ENCODE results near the gene GAD1.

The GAD1 gene

DNA sequence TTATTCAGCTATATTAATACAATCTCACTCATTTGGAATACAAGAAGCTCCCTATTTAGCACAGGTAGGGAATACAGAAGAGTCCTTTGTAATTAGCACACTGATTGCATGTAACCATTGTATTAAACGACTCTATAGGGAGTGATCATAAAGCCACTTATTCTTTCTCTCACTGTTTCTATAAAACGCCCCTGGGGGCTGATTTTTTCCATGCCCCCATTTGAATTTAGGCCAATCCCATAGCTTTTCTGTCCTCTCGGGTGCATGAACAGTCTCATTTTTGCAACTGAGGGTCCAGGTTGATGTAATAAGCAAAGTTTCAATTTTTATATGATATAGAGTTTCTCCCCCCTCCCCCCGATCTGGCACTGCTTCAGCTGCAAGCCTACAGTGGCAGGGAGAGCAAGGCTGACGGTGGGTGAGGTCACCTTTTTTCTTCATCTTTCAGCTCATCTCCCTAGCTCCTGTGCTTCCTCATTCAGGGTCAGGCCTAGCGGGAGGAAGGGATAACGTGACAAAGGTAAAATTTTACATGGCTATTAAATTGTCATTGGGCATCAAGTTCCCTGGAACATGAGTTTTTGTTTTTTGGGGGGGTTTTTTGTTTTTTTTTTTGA, 45.7 kb downstream of the GAD1 start:
- Histone ChIP-seq H4K91ac (ENCODE audit: low read length) (no peak overlapping the region), H2BK15ac (ENCODE audit: low read depth, poor library complexity, severe bottlenecking) (no peak overlapping the region), H3K27ac (ENCODE audit: low read length, poor library complexity, severe bottlenecking) (no peak overlapping the region), H2BK12ac (ENCODE audit: low read length in 2 of 2) (no peak overlapping the region), H3K79me1 (replicated peaks; ENCODE audit: low read length, poor library complexity, severe bottlenecking) (no peaks in the 10 kb centered on the region), H3K4me1 (ENCODE audit: control insufficient read depth, insufficient read depth, low read depth, low read length) (no peaks in the 10 kb centered on the region), H3K36me3 (ENCODE audit: control insufficient read depth in 1 of 2, insufficient read depth in 2 of 2, low read depth in 1 of 2, low read length in 2 of 2) (no peaks in the 10 kb centered on the region), H2BK5ac (ENCODE audit: low read depth, low read length, poor library complexity, severe bottlenecking) (no peak overlapping the region), H2AFZ (ENCODE audit: low read depth, low read length) (no peak overlapping the region), H3K9ac (ENCODE audit: low read length) (no peak overlapping the region), H3K18ac (ENCODE audit: low read depth in 1 of 2, low read length in 2 of 2) (no peak overlapping the region), H3K27me3 (ENCODE audit: control insufficient read depth in 1 of 2, insufficient read depth in 1 of 2, low read length in 2 of 2) (no peaks in the 10 kb centered on the region), H3K4me3 (ENCODE audit: insufficient read depth in 1 of 2, low read depth in 1 of 2, low read length in 2 of 2) (no peak overlapping the region), H3K4ac (ENCODE audit: low read depth in 1 of 2, low read length in 2 of 2) (no peak overlapping the region), H3K9me3 (ENCODE audit: control insufficient read depth, low read length) (no peaks in the 10 kb centered on the region), H3K4me2 (ENCODE audit: low read length, poor library complexity, severe bottlenecking) (no peak overlapping the region), H2AK5ac (ENCODE audit: low read length, severe bottlenecking) (no peak overlapping the region), H3K14ac (ENCODE audit: low read length in 2 of 2) (no peak overlapping the region), H4K8ac (ENCODE audit: low read length) (no peak overlapping the region), H3K23ac (ENCODE audit: low read length in 2 of 2) (no peak overlapping the region), H2BK120ac (ENCODE audit: low read depth, low read length) (no peak overlapping the region)
- 89% methylated on average over 7 of the region's 7 CpGs for WGBS
- no peak for DNase-seq

DNA sequence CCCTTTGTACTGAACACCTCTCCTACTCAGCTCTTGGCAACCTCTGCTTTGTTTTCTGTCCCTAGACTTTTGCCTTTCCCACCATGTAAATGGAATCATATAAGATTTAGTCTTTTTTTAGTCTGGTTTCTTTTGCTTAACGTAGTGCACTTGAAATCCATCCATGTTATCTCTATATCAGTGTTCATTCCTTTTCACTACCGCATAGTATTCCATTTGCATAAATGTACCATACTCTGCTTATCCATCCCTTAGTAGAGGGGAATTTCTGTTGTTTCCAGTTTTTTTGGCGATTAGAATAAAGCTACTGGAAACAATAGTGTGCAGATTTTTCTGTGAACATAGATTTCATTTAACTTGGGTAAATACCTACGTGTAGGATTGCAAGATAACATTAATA, 46.4 kb downstream of the GAD1 start:
- Histone ChIP-seq H3K27me3 (ENCODE audit: control insufficient read depth in 1 of 2, insufficient read depth in 1 of 2, low read length in 2 of 2) (no peaks in the 10 kb centered on the region), H2AK5ac (ENCODE audit: low read length, severe bottlenecking) (no peak overlapping the region), H2BK15ac (ENCODE audit: low read depth, poor library complexity, severe bottlenecking) (no peak overlapping the region), H3K9me3 (ENCODE audit: control insufficient read depth, low read length) (no peaks in the 10 kb centered on the region), H3K4ac (ENCODE audit: low read depth in 1 of 2, low read length in 2 of 2) (no peak overlapping the region), H3K23ac (ENCODE audit: low read length in 2 of 2) (no peak overlapping the region), H3K14ac (ENCODE audit: low read length in 2 of 2) (no peak overlapping the region), H2BK5ac (ENCODE audit: low read depth, low read length, poor library complexity, severe bottlenecking) (no peak overlapping the region), H3K4me3 (ENCODE audit: insufficient read depth in 1 of 2, low read depth in 1 of 2, low read length in 2 of 2) (no peak overlapping the region), H2BK12ac (ENCODE audit: low read length in 2 of 2) (no peak overlapping the region), H2BK120ac (ENCODE audit: low read depth, low read length) (no peak overlapping the region), H3K36me3 (ENCODE audit: control insufficient read depth in 1 of 2, insufficient read depth in 2 of 2, low read depth in 1 of 2, low read length in 2 of 2) (no peaks in the 10 kb centered on the region), H4K91ac (ENCODE audit: low read length) (no peak overlapping the region), H3K4me2 (ENCODE audit: low read length, poor library complexity, severe bottlenecking) (no peak overlapping the region), H2AFZ (ENCODE audit: low read depth, low read length) (no peak overlapping the region), H3K18ac (ENCODE audit: low read depth in 1 of 2, low read length in 2 of 2) (no peak overlapping the region), H3K27ac (ENCODE audit: low read length, poor library complexity, severe bottlenecking) (no peak overlapping the region), H4K8ac (ENCODE audit: low read length) (no peak overlapping the region), H3K4me1 (ENCODE audit: control insufficient read depth, insufficient read depth, low read depth, low read length) (no peaks in the 10 kb centered on the region), H3K9ac (ENCODE audit: low read length) (no peak overlapping the region), H3K79me1 (replicated peaks; ENCODE audit: low read length, poor library complexity, severe bottlenecking) (no peaks in the 10 kb centered on the region)
- no CpG with 5 or more reads among the region's 4 CpGs for WGBS
- DNase-seq, result no peak

DNA sequence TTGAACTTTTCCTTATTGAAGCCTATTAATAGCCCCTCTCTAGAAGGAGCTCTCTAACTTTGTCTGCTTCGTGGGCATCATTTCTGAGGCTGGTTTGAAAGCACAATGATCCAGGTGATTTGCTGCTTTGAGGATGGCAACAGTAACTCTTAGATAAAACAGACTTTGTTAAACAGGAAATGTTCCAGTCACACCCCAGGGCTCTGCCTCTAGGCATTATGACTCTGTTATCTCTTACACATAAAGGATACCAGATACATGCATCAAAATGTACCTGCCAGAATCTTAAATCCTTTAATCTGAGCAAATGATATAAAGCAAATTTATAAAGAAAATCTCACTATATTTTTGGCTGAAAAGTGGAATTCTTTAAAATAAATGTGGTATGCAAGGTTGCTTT, 52.3 kb downstream of the GAD1 start:
- DNase-seq, result no peak
- 71% methylated on average over 1 of the region's 1 CpG for WGBS
- Histone ChIP-seq H3K27me3 (ENCODE audit: control insufficient read depth in 1 of 2, insufficient read depth in 1 of 2, low read length in 2 of 2) (no peaks in the 10 kb centered on the region), H2AFZ (ENCODE audit: low read depth, low read length) (no peak overlapping the region), H4K91ac (ENCODE audit: low read length) (no peak overlapping the region), H3K79me1 (replicated peaks; ENCODE audit: low read length, poor library complexity, severe bottlenecking) (no peaks in the 10 kb centered on the region), H3K36me3 (ENCODE audit: control insufficient read depth in 1 of 2, insufficient read depth in 2 of 2, low read depth in 1 of 2, low read length in 2 of 2) (no peaks in the 10 kb centered on the region), H3K18ac (ENCODE audit: low read depth in 1 of 2, low read length in 2 of 2) (no peak overlapping the region), H3K4me3 (ENCODE audit: insufficient read depth in 1 of 2, low read depth in 1 of 2, low read length in 2 of 2) (no peak overlapping the region), H3K9me3 (ENCODE audit: control insufficient read depth, low read length) (no peaks in the 10 kb centered on the region), H2BK5ac (ENCODE audit: low read depth, low read length, poor library complexity, severe bottlenecking) (no peak overlapping the region), H4K8ac (ENCODE audit: low read length) (no peak overlapping the region), H2BK120ac (ENCODE audit: low read depth, low read length) (no peak overlapping the region), H2BK15ac (ENCODE audit: low read depth, poor library complexity, severe bottlenecking) (no peak overlapping the region), H2BK12ac (ENCODE audit: low read length in 2 of 2) (no peak overlapping the region), H3K4me1 (ENCODE audit: control insufficient read depth, insufficient read depth, low read depth, low read length) (peaks cover 5% of the 10 kb centered on the region), H3K9ac (ENCODE audit: low read length) (no peak overlapping the region), H3K14ac (ENCODE audit: low read length in 2 of 2) (no peak overlapping the region), H3K4me2 (ENCODE audit: low read length, poor library complexity, severe bottlenecking) (no peak overlapping the region), H3K23ac (ENCODE audit: low read length in 2 of 2) (no peak overlapping the region), H3K27ac (ENCODE audit: low read length, poor library complexity, severe bottlenecking) (no peak overlapping the region), H3K4ac (ENCODE audit: low read depth in 1 of 2, low read length in 2 of 2) (no peak overlapping the region), H2AK5ac (ENCODE audit: low read length, severe bottlenecking) (no peak overlapping the region)

DNA sequence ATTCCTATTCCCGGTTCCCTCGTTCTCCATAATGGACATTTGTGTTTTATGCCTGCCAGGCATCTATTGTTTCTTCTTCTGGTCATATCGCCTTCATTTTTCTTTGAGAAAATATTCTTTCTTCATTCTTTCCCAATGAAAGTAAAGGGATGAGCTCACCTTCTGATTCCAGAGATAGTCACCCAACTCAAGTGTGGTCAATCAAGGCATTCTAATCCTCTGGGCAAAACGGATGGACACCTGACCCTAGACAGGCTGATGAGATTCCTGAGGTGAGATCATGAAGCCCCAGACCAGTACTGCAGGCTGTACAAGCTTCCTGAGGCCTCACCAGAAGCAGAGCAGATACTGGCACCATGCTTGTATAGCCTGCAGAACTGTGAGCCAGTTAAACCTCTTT, 52.8 kb downstream of the GAD1 start:
- H2BK15ac ChIP-seq (ENCODE audit: low read depth, poor library complexity, severe bottlenecking), result no peak overlapping the region
- H2AFZ ChIP-seq (ENCODE audit: low read depth, low read length), result no peak overlapping the region
- H2BK5ac ChIP-seq (ENCODE audit: low read depth, low read length, poor library complexity, severe bottlenecking), result no peak overlapping the region
- no peaks in the 10 kb centered on the region for H3K36me3 ChIP-seq (ENCODE audit: control insufficient read depth in 1 of 2, insufficient read depth in 2 of 2, low read depth in 1 of 2, low read length in 2 of 2)
- WGBS, result 97% methylated on average over 4 of the region's 4 CpGs
- no peak overlapping the region for H4K8ac ChIP-seq (ENCODE audit: low read length)
- no peak overlapping the region for H2BK120ac ChIP-seq (ENCODE audit: low read depth, low read length)
- H3K27ac ChIP-seq (ENCODE audit: low read length, poor library complexity, severe bottlenecking), result no peak overlapping the region
- no peak overlapping the region for H3K4me2 ChIP-seq (ENCODE audit: low read length, poor library complexity, severe bottlenecking)
- no peak overlapping the region for H4K91ac ChIP-seq (ENCODE audit: low read length)
- H3K9ac ChIP-seq (ENCODE audit: low read length), result no peak overlapping the region
- H3K79me1 ChIP-seq (replicated peaks; ENCODE audit: low read length, poor library complexity, severe bottlenecking), result no peaks in the 10 kb centered on the region
- no peak overlapping the region for H3K18ac ChIP-seq (ENCODE audit: low read depth in 1 of 2, low read length in 2 of 2)
- H3K4ac ChIP-seq (ENCODE audit: low read depth in 1 of 2, low read length in 2 of 2), result no peak overlapping the region
- no peak overlapping the region for H2BK12ac ChIP-seq (ENCODE audit: low read length in 2 of 2)
- H3K23ac ChIP-seq (ENCODE audit: low read length in 2 of 2), result no peak overlapping the region
- no peak overlapping the region for H3K14ac ChIP-seq (ENCODE audit: low read length in 2 of 2)
- no peak overlapping the region for H2AK5ac ChIP-seq (ENCODE audit: low read length, severe bottlenecking)
- no peaks in the 10 kb centered on the region for H3K27me3 ChIP-seq (ENCODE audit: control insufficient read depth in 1 of 2, insufficient read depth in 1 of 2, low read length in 2 of 2)
- H3K9me3 ChIP-seq (ENCODE audit: control insufficient read depth, low read length), result no peaks in the 10 kb centered on the region
- peaks cover 5% of the 10 kb centered on the region for H3K4me1 ChIP-seq (ENCODE audit: control insufficient read depth, insufficient read depth, low read depth, low read length)
- H3K4me3 ChIP-seq (ENCODE audit: insufficient read depth in 1 of 2, low read depth in 1 of 2, low read length in 2 of 2), result no peak overlapping the region
- DNase-seq, result no peak
